IMR-90 (cell line): ENCODE measurements around the gene STAT6. TPM values are rescaled to one million over a fixed set of nuclear protein-coding genes. Genes with fewer than 3 reads are reported as not detected.
A peak's percentile ranks its signal among the peaks of the same experiment; 100 is the strongest.

ENCODE experiments used
- ATAC-seq: fragments of 200-7000 bp; cut with Tn5 transposase; 2 replicates; pipeline ENCODE4 v1.9.1; 2020; ENCODE audit warnings: low read depth, mild to moderate bottlenecking, moderate library complexity
- BruUV-seq: library from RNA; stranded (reverse); fragments of 400-500 nt; replicated peaks from 2 replicates; lab custom pipeline; 2021; lab: Mats Ljungman, UMichigan
- CTCF ChIA-PET: fragments of 300-600 bp; formaldehyde crosslinking; extraction: SDS; loops from one replicate; lab custom pipeline; 2021; ENCODE audit warnings: antibody characterized with exemption; lab: Yijun Ruan, JAX
- POLR2A ChIA-PET: fragments of 300-600 bp; sonication (Branson Sonifier 250); formaldehyde crosslinking; loops from one replicate; lab custom pipeline; 2022; ENCODE audit warnings: antibody characterized with exemption; ENCODE audit not compliant: unreplicated experiment; lab: Charles Lee
- DNase-seq: peaks from one replicate; pipeline ENCODE4 v3.0.0; 2013
- H2AFZ ChIP-seq: replicated peaks from 2 replicates; pipeline ENCODE3; 2013; ENCODE audit warnings: low read length, mild to moderate bottlenecking; ENCODE audit not compliant: poor library complexity
- H2AK5ac ChIP-seq: 2 replicates; pipeline ENCODE4 v1.6.1; 2013; ENCODE audit warnings: low read depth, low read length, inconsistent platforms
- H2AK9ac ChIP-seq: replicated peaks from 2 replicates; pipeline ENCODE3; 2013; ENCODE audit warnings: mild to moderate bottlenecking, low read depth, low read length, moderate library complexity; ENCODE audit not compliant: poor library complexity
- H2BK120ac ChIP-seq: 2 replicates; pipeline ENCODE4 v1.6.1; 2013; ENCODE audit warnings: low read depth, low read length, inconsistent platforms
- H2BK15ac ChIP-seq: 3 replicates; pipeline ENCODE4 v1.6.1; 2013; ENCODE audit warnings: low read depth, low read length, inconsistent platforms
- H2BK20ac ChIP-seq: 2 replicates; pipeline ENCODE4 v1.6.1; 2013; ENCODE audit warnings: low read depth, mild to moderate bottlenecking, inconsistent platforms, low read length, moderate library complexity
- H2BK5ac ChIP-seq: 2 replicates; pipeline ENCODE4 v1.6.1; 2013; ENCODE audit warnings: mild to moderate bottlenecking, low read depth, low read length, inconsistent platforms; ENCODE audit not compliant: poor library complexity, severe bottlenecking
- H3K14ac ChIP-seq: replicated peaks from 2 replicates; pipeline ENCODE4 v1.6.1; 2013; ENCODE audit warnings: low read depth, low read length, inconsistent platforms
- H3K18ac ChIP-seq: 2 replicates; pipeline ENCODE4 v1.6.1; 2013; ENCODE audit warnings: low read depth, low read length, control low read depth
- H3K23ac ChIP-seq: 2 replicates; pipeline ENCODE4 v1.6.1; 2013; ENCODE audit warnings: low read depth, low read length, inconsistent platforms
- H3K27ac ChIP-seq: 2 replicates; pipeline ENCODE4 v1.5.1; 2013; ENCODE audit warnings: mild to moderate bottlenecking, control low read depth, low read length; ENCODE audit not compliant: insufficient read depth
- H3K27me3 ChIP-seq: 2 replicates; pipeline ENCODE4 v1.6.1; 2013; ENCODE audit warnings: low read length; ENCODE audit not compliant: control insufficient read depth, insufficient read depth
- H3K36me3 ChIP-seq: 2 replicates; pipeline ENCODE4 v1.6.1; 2013; ENCODE audit warnings: low read length, mixed read lengths; ENCODE audit not compliant: control insufficient read depth, insufficient read depth
- H3K4ac ChIP-seq: 2 replicates; pipeline ENCODE4 v1.6.1; 2013; ENCODE audit warnings: low read depth, low read length, inconsistent platforms
- H3K4me1 ChIP-seq: 2 replicates; pipeline ENCODE4 v1.6.1; 2013; ENCODE audit warnings: low read length, mixed read lengths; ENCODE audit not compliant: control insufficient read depth, insufficient read depth
- H3K4me2 ChIP-seq: 2 replicates; pipeline ENCODE4 v1.6.1; 2013; ENCODE audit warnings: low read depth, mild to moderate bottlenecking, control low read depth, low read length, moderate library complexity
- H3K4me3 ChIP-seq: 2 replicates; pipeline ENCODE4 v1.5.1; 2013; ENCODE audit warnings: low read depth, mild to moderate bottlenecking, control low read depth, low read length, moderate library complexity; ENCODE audit not compliant: insufficient read depth
- H3K56ac ChIP-seq: 2 replicates; pipeline ENCODE4 v1.6.1; 2013; ENCODE audit warnings: low read length, inconsistent platforms; ENCODE audit not compliant: insufficient read depth; ENCODE audit errors: extremely low read depth
- H3K79me1 ChIP-seq, 2 experiments: 2 replicates each; pipeline ENCODE4 v1.6.1; 2013; ENCODE audit warnings: low read length in 2 of 2, inconsistent platforms in 1 of 2, low read depth in 1 of 2
- H3K9ac ChIP-seq: 2 replicates; pipeline ENCODE4 v1.6.1; 2013; ENCODE audit warnings: low read depth, low read length, control low read depth
- H3K9me1 ChIP-seq: 2 replicates; pipeline ENCODE4 v1.6.1; 2013; ENCODE audit warnings: low read length, inconsistent platforms; ENCODE audit not compliant: insufficient read depth
- H3K9me3 ChIP-seq: 2 replicates; pipeline ENCODE4 v1.6.1; 2013; ENCODE audit warnings: low read length; ENCODE audit not compliant: control insufficient read depth, insufficient read depth
- H4K20me1 ChIP-seq: 2 replicates; pipeline ENCODE4 v1.6.1; 2013; ENCODE audit warnings: low read length, inconsistent platforms; ENCODE audit not compliant: insufficient read depth
- H4K5ac ChIP-seq: 2 replicates; pipeline ENCODE4 v1.6.1; 2013; ENCODE audit warnings: mild to moderate bottlenecking, low read depth, low read length, control low read depth
- H4K8ac ChIP-seq, 2 experiments: 2 replicates each; pipeline ENCODE4 v1.6.1; 2013; ENCODE audit warnings: low read depth in 2 of 2, low read length in 2 of 2, control low read depth in 1 of 2, inconsistent platforms in 1 of 2
- H4K91ac ChIP-seq: 2 replicates; pipeline ENCODE4 v1.6.1; 2013; ENCODE audit warnings: low read depth, low read length, inconsistent platforms; ENCODE audit not compliant: insufficient read depth
- NFE2L2 ChIP-seq: fragments of 150-350 bp; IDR thresholded peaks from 2 replicates; pipeline ENCODE4 v1.6.1; 2016; ENCODE audit warnings: low read depth, mild to moderate bottlenecking, low read length
- POLR2A ChIP-seq: IDR thresholded peaks from 2 replicates; pipeline ENCODE4 v1.6.1; 2012; ENCODE audit warnings: mild to moderate bottlenecking, low read depth, low read length
- RAD21 ChIP-seq: IDR thresholded peaks from 2 replicates; pipeline ENCODE4 v1.6.1; 2012; ENCODE audit warnings: low read length, improper control_type of control experiment
- WGBS, 2 experiments: methylation state at CpG; one replicate each; pipeline versions ENCODE4 v1.1.5 to v1.1.7; 2013; ENCODE audit warnings: missing lambda C conversion rate in 2 of 2; ENCODE audit not compliant: insufficient read length in 1 of 2; ENCODE audit errors: extremely low coverage in 2 of 2; 5-methylcytosine and 5-hydroxymethylcytosine counted together
- dilution Hi-C: fragments of 300-500 bp; cut with HindIII; formaldehyde crosslinking; loops from one replicate; pipeline ENCODE4 v1.14.3; 2018; ENCODE audit warnings: low sequenced_read_pairs; ENCODE audit not compliant: unreplicated experiment
- in situ Hi-C: fragments of 300-500 bp; cut with MboI; formaldehyde crosslinking; loops from 3 replicates; pipeline ENCODE4 v1.14.3; 2019; ENCODE audit warnings: low sequenced_read_pairs, inconsistent platforms, mixed read lengths
- intact Hi-C: fragments of 100-400 bp; cut with micrococcal nuclease; formaldehyde crosslinking; loops from 2 replicates; pipeline ENCODE4 v1.10.0; 2022
- polyA plus RNA-seq, 3 experiments: library from polyadenylated mRNA; depleted of rRNA; stranded (reverse); fragments of >200 nt; gene quantifications; 2 replicates each; pipeline ENCODE4 v1.2.3, GENCODE V29; 2012; ENCODE audit warnings: low replicate concordance in 1 of 3
- total RNA-seq: library from RNA; depleted of rRNA; stranded (reverse); fragments of >200 nt; gene quantifications from 2 replicates; pipeline ENCODE4 v1.2.3, GENCODE V29; 2012

Gene STAT6
- total and polyA plus RNA-seq, 2 of the 4 experiments (the other 2 are of a cell fraction) = 43.4 to 96.9 TPM

- Histone ChIP-seq H2BK5ac (peak overlapping the region; percentile 80), H3K9ac (no peak overlapping the region), H3K9me1 (peaks cover 8% of the 10 kb centered on the region; the same call in 1 of the 2 replicates), H2BK15ac (no peak overlapping the region), H4K91ac (no peak overlapping the region), H3K27me3 (no peaks in the 10 kb centered on the region), H3K4me3 (no peak overlapping the region), H2BK20ac (0 out of 2 replicates have a peak overlapping the region, but pooled peaks have one; percentile 18), H3K23ac (no peak overlapping the region), H3K56ac (no peak overlapping the region), H3K18ac (no peak overlapping the region), H3K4ac (peak overlapping the region; percentile 43), H2AK5ac (peak overlapping the region; percentile 77; the same call in 1 of the 2 replicates), H3K79me1 (peaks cover 13 to 62% of the 10 kb centered on the region in 2 experiments), H4K5ac (no peak overlapping the region; the same call in 1 of the 2 replicates), H3K36me3 (peaks cover 77% of the 10 kb centered on the region), H3K27ac (peak overlapping the region; percentile 23; the same call in 1 of the 2 replicates), H3K4me1 (peaks cover 37% of the 10 kb centered on the region), H2AFZ (no peak overlapping the region), H3K9me3 (no peaks in the 10 kb centered on the region), H2AK9ac (peak overlapping the region; percentile 82), H4K8ac (peak overlapping the region; percentile 22 to 38; a peak in 3 of 4 replicates), H3K4me2 (no peak overlapping the region), H2BK120ac (peak overlapping the region; percentile 57; the same call in 1 of the 2 replicates), H4K20me1 (peaks cover 48% of the 10 kb centered on the region), H3K14ac (no peak overlapping the region)
- CTCF ChIA-PET = interaction anchor here (0.5 kb wide), 1 partner anchor 16 kb away, joined by 3 read pairs; no protein-coding TSS in a partner anchor
- TF ChIP-seq POLR2A (peak; percentile 9; the same call in 1 of the 2 replicates), RAD21 (no peak), NFE2L2 (no peak)
- dilution Hi-C loops (no loop called here), in situ Hi-C loops (no loop called here), intact Hi-C loops (no loop called here)
- TSS peak; percentile 86 for BruUV-seq
- ATAC-seq (peak; percentile 1; the same call in 1 of the 2 replicates), DNase-seq (no peak)
- WGBS, 2 experiments = no CpG with 5 or more reads among the region's 6 CpGs
- POLR2A ChIA-PET = interaction anchor here (0.6 to 2.1 kb wide), 3 partner anchors 15 to 521 kb away, joined by 3 to 6 read pairs (median 5); partner anchors contain the start of gene STAT6
Measured at GRCh38 chr12:57096099-57096572, 15.0 kb downstream of the STAT6 start.
